HEK293 (cell line): ENCODE data around the gene ZBTB22.

Source experiments
- GLIS2 ChIP-seq: fragments of 450-650 bp; formaldehyde crosslinking; IDR thresholded peaks from 2 replicates; pipeline ENCODE4 v1.5.1; 2016; ENCODE audit warnings: missing biosample characterization, missing genetic modification characterization
- HOXD13 ChIP-seq: sonication (generic); formaldehyde crosslinking; IDR thresholded peaks from 2 replicates; pipeline ENCODE4 v1.8.0; 2022; ENCODE audit warnings: missing genetic modification reagents, borderline replicate concordance
- SP2 ChIP-seq: fragments of 450-650 bp; formaldehyde crosslinking; IDR thresholded peaks from 2 replicates; pipeline ENCODE4 v1.5.1; 2016; ENCODE audit warnings: missing biosample characterization, missing genetic modification characterization
- ZBTB20 ChIP-seq: fragments of 450-650 bp; formaldehyde crosslinking; IDR thresholded peaks from 2 replicates; pipeline ENCODE4 v1.5.1; 2016; ENCODE audit warnings: missing biosample characterization, missing genetic modification characterization
- ZFHX2 ChIP-seq: fragments of 450-650 bp; formaldehyde crosslinking; conservative IDR thresholded peaks from 2 replicates; pipeline ENCODE4 v1.5.1; 2016; ENCODE audit warnings: missing biosample characterization, missing genetic modification characterization
- ZNF114 ChIP-seq: fragments of 450-650 bp; formaldehyde crosslinking; IDR thresholded peaks from 2 replicates; pipeline ENCODE4 v1.5.0; 2017; ENCODE audit warnings: missing biosample characterization, missing genetic modification characterization
- ZNF138 ChIP-seq: fragments of 450-650 bp; formaldehyde crosslinking; IDR thresholded peaks from 2 replicates; pipeline ENCODE4 v1.5.1; 2016; ENCODE audit warnings: missing biosample characterization, missing genetic modification characterization, borderline replicate concordance
- ZNF174 ChIP-seq: fragments of 450-650 bp; formaldehyde crosslinking; IDR thresholded peaks from 2 replicates; pipeline ENCODE4 v1.5.0; 2017; ENCODE audit warnings: missing biosample characterization, mild to moderate bottlenecking, missing genetic modification characterization
- ZNF2 ChIP-seq: fragments of 450-650 bp; formaldehyde crosslinking; IDR thresholded peaks from 2 replicates; pipeline ENCODE4 v1.5.1; 2016; ENCODE audit warnings: missing biosample characterization, missing genetic modification characterization
- ZNF202 ChIP-seq: fragments of 450-650 bp; formaldehyde crosslinking; IDR thresholded peaks from 2 replicates; pipeline ENCODE4 v1.5.1; 2016; ENCODE audit warnings: missing biosample characterization, missing genetic modification characterization, borderline replicate concordance
- ZNF214 ChIP-seq: fragments of 450-650 bp; formaldehyde crosslinking; IDR thresholded peaks from 2 replicates; pipeline ENCODE4 v1.5.1; 2017; ENCODE audit warnings: missing biosample characterization, mild to moderate bottlenecking, missing genetic modification characterization, borderline replicate concordance
- ZNF292 ChIP-seq: fragments of 450-650 bp; formaldehyde crosslinking; IDR thresholded peaks from 2 replicates; pipeline ENCODE4 v1.5.1; 2016; ENCODE audit warnings: low read depth, missing biosample characterization, missing genetic modification characterization, borderline replicate concordance
- ZNF302 ChIP-seq: fragments of 450-650 bp; formaldehyde crosslinking; IDR thresholded peaks from 2 replicates; pipeline ENCODE4 v1.5.1; 2016; ENCODE audit warnings: missing biosample characterization, missing genetic modification characterization, low read depth
- ZNF354C ChIP-seq: fragments of 450-650 bp; formaldehyde crosslinking; IDR thresholded peaks from 2 replicates; pipeline ENCODE4 v1.5.1; 2016; ENCODE audit warnings: missing biosample characterization, missing genetic modification characterization, low read depth, borderline replicate concordance
- ZNF366 ChIP-seq: fragments of 450-650 bp; formaldehyde crosslinking; conservative IDR thresholded peaks from 2 replicates; pipeline ENCODE4 v1.5.1; 2016; ENCODE audit warnings: missing biosample characterization, missing genetic modification characterization
- ZNF426 ChIP-seq: fragments of 450-650 bp; formaldehyde crosslinking; IDR thresholded peaks from 2 replicates; pipeline ENCODE4 v1.5.1; 2017; ENCODE audit warnings: missing biosample characterization, missing genetic modification characterization, mild to moderate bottlenecking, inconsistent platforms, moderate library complexity
- ZNF488 ChIP-seq: fragments of 450-650 bp; formaldehyde crosslinking; IDR thresholded peaks from 2 replicates; pipeline ENCODE4 v1.5.1; 2016; ENCODE audit warnings: missing biosample characterization, missing genetic modification characterization
- ZNF514 ChIP-seq: fragments of 450-650 bp; formaldehyde crosslinking; IDR thresholded peaks from 2 replicates; pipeline ENCODE4 v1.5.1; 2016; ENCODE audit warnings: missing biosample characterization, missing genetic modification characterization
- ZNF529 ChIP-seq: fragments of 450-650 bp; formaldehyde crosslinking; IDR thresholded peaks from 2 replicates; pipeline ENCODE4 v1.5.1; 2017; ENCODE audit warnings: missing genetic modification characterization, missing biosample characterization; ENCODE audit not compliant: insufficient replicate concordance
- ZNF571 ChIP-seq: fragments of 450-650 bp; formaldehyde crosslinking; IDR thresholded peaks from 2 replicates; pipeline ENCODE4 v1.5.0; 2017; ENCODE audit warnings: missing biosample characterization, missing genetic modification characterization
- ZNF580 ChIP-seq: fragments of 450-650 bp; formaldehyde crosslinking; IDR thresholded peaks from 2 replicates; pipeline ENCODE4 v1.5.1; 2016; ENCODE audit warnings: missing biosample characterization, missing genetic modification characterization
- ZNF623 ChIP-seq: fragments of 450-650 bp; formaldehyde crosslinking; IDR thresholded peaks from 2 replicates; pipeline ENCODE4 v1.5.1; 2016; ENCODE audit warnings: missing biosample characterization, missing genetic modification characterization
- ZNF629 ChIP-seq: fragments of 450-650 bp; formaldehyde crosslinking; IDR thresholded peaks from 2 replicates; pipeline ENCODE4 v1.5.1; 2017; ENCODE audit warnings: missing biosample characterization, missing genetic modification characterization
- ZNF670 ChIP-seq: fragments of 450-650 bp; formaldehyde crosslinking; IDR thresholded peaks from 2 replicates; pipeline ENCODE4 v1.5.1; 2016; ENCODE audit warnings: missing biosample characterization, missing genetic modification characterization, low read depth
- ZNF701 ChIP-seq: fragments of 450-650 bp; formaldehyde crosslinking; IDR thresholded peaks from 2 replicates; pipeline ENCODE4 v1.5.1; 2016; ENCODE audit warnings: missing biosample characterization, missing genetic modification characterization
- TF ChIP-seq, protein P1 (sequence below): sonication (generic); formaldehyde crosslinking; IDR thresholded peaks from 2 replicates; pipeline ENCODE4 v1.8.1; 2022; ENCODE audit warnings: mild to moderate bottlenecking, moderate library complexity, missing genetic modification reagents
- TF ChIP-seq, protein P2 (sequence below): fragments of 450-650 bp; formaldehyde crosslinking; IDR thresholded peaks from 2 replicates; pipeline ENCODE4 v1.5.0; 2017; ENCODE audit warnings: missing biosample characterization, missing genetic modification characterization, borderline replicate concordance
- TF ChIP-seq, protein P3 (sequence below): fragments of 450-650 bp; formaldehyde crosslinking; IDR thresholded peaks from 2 replicates; pipeline ENCODE4 v1.5.1; 2017; ENCODE audit warnings: missing biosample characterization, missing genetic modification characterization
- TF ChIP-seq, protein P4 (sequence below): fragments of 450-650 bp; formaldehyde crosslinking; IDR thresholded peaks from 2 replicates; pipeline ENCODE4 v1.5.1; 2016; ENCODE audit warnings: missing biosample characterization, missing genetic modification characterization

The ZBTB22 gene

DNA sequence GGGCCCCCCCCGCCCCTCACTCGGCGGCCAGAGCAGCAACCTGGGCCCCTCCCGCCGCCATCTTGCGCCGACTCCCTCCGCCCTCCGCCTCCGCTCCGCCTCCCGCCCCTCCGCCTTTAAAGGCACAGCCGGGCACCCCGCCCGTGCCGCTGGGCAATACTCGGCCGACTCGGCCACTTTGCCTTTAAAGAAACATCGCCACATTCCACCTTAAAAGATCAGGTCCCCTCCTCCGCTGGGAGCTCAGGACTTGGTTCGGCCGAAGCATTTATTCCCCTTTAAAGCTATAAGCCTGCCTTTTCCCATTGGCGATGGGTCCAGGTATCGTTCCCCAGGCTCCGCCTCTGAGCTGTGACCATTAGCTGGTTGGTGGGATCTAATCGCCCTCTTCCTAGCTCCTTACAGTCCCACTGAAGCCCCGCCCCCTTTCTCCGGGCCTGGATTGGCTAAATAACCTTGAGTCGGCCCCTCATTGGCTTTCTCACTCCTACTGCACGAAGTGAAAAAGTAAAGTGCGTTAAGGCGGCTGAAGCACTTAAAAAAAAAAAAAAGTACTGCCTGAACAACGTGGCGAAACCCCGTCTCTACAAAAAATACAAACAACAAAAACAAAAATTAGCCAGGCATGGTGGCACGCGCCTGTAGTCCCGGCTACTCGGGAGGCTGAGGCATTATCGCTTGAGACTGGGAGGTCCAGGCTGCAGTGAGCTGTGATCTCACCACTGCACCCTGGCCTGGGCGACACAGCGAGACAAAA lies at the start of gene ZBTB22 (continued):
- TF ChIP-seq, protein P1, sequence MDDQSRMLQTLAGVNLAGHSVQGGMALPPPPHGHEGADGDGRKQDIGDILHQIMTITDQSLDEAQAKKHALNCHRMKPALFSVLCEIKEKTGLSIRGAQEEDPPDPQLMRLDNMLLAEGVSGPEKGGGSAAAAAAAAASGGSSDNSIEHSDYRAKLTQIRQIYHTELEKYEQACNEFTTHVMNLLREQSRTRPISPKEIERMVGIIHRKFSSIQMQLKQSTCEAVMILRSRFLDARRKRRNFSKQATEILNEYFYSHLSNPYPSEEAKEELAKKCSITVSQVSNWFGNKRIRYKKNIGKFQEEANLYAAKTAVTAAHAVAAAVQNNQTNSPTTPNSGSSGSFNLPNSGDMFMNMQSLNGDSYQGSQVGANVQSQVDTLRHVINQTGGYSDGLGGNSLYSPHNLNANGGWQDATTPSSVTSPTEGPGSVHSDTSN (CRISPR knock-in tag) = no peak
- TF ChIP-seq ZNF366 (no peak), ZNF670 (tag by site-specific recombination) (no peak), GLIS2 (0 out of 2 replicates have a peak, but pooled peaks have one; percentile 22), ZFHX2 (tag by site-specific recombination) (peak; percentile 83), ZNF138 (no peak), ZNF2 (tag by site-specific recombination) (peak; percentile 77), ZBTB20 (tag by site-specific recombination) (peak; percentile 26; the same call in 1 of the 2 replicates), ZNF529 (tag by site-specific recombination) (no peak), ZNF488 (tag by site-specific recombination) (no peak), HOXD13 (CRISPR knock-in tag) (no peak), ZNF571 (tag by site-specific recombination) (no peak), SP2 (peak; percentile 91), ZNF514 (no peak), ZNF629 (tag by site-specific recombination) (peak; percentile 80), ZNF623 (tag by site-specific recombination) (no peak), ZNF426 (no peak), ZNF701 (tag by site-specific recombination) (no peak), ZNF354C (no peak), ZNF292 (tag by site-specific recombination) (no peak), ZNF174 (tag by site-specific recombination) (no peak), ZNF202 (tag by site-specific recombination) (no peak), ZNF580 (tag by site-specific recombination) (no peak), ZNF114 (tag by site-specific recombination) (no peak), ZNF214 (no peak), ZNF302 (tag by site-specific recombination) (no peak)
- TF ChIP-seq, protein P2, sequence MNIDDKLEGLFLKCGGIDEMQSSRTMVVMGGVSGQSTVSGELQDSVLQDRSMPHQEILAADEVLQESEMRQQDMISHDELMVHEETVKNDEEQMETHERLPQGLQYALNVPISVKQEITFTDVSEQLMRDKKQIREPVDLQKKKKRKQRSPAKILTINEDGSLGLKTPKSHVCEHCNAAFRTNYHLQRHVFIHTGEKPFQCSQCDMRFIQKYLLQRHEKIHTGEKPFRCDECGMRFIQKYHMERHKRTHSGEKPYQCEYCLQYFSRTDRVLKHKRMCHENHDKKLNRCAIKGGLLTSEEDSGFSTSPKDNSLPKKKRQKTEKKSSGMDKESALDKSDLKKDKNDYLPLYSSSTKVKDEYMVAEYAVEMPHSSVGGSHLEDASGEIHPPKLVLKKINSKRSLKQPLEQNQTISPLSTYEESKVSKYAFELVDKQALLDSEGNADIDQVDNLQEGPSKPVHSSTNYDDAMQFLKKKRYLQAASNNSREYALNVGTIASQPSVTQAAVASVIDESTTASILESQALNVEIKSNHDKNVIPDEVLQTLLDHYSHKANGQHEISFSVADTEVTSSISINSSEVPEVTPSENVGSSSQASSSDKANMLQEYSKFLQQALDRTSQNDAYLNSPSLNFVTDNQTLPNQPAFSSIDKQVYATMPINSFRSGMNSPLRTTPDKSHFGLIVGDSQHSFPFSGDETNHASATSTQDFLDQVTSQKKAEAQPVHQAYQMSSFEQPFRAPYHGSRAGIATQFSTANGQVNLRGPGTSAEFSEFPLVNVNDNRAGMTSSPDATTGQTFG (tag by site-specific recombination) = no peak
- TF ChIP-seq, protein P3, sequence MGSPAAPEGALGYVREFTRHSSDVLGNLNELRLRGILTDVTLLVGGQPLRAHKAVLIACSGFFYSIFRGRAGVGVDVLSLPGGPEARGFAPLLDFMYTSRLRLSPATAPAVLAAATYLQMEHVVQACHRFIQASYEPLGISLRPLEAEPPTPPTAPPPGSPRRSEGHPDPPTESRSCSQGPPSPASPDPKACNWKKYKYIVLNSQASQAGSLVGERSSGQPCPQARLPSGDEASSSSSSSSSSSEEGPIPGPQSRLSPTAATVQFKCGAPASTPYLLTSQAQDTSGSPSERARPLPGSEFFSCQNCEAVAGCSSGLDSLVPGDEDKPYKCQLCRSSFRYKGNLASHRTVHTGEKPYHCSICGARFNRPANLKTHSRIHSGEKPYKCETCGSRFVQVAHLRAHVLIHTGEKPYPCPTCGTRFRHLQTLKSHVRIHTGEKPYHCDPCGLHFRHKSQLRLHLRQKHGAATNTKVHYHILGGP (tag by site-specific recombination) = no peak
- TF ChIP-seq, protein P4, sequence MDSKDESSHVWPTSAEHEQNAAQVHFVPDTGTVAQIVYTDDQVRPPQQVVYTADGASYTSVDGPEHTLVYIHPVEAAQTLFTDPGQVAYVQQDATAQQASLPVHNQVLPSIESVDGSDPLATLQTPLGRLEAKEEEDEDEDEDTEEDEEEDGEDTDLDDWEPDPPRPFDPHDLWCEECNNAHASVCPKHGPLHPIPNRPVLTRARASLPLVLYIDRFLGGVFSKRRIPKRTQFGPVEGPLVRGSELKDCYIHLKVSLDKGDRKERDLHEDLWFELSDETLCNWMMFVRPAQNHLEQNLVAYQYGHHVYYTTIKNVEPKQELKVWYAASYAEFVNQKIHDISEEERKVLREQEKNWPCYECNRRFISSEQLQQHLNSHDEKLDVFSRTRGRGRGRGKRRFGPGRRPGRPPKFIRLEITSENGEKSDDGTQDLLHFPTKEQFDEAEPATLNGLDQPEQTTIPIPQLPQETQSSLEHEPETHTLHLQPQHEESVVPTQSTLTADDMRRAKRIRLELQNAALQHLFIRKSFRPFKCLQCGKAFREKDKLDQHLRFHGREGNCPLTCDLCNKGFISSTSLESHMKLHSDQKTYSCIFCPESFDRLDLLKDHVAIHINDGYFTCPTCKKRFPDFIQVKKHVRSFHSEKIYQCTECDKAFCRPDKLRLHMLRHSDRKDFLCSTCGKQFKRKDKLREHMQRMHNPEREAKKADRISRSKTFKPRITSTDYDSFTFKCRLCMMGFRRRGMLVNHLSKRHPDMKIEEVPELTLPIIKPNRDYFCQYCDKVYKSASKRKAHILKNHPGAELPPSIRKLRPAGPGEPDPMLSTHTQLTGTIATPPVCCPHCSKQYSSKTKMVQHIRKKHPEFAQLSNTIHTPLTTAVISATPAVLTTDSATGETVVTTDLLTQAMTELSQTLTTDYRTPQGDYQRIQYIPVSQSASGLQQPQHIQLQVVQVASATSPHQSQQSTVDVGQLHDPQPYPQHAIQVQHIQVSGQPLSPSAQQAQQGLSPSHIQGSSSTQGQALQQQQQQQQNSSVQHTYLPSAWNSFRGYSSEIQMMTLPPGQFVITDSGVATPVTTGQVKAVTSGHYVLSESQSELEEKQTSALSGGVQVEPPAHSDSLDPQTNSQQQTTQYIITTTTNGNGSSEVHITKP (tag by site-specific recombination) = peak; percentile 95
